K562 (cell line): ENCODE results near the gene AKAP12. TPM values are rescaled to one million over a fixed set of nuclear protein-coding genes. Genes with fewer than 3 reads are reported as not detected.
A peak's percentile ranks its signal among the peaks of the same experiment; 100 is the strongest.

Source experiments
- BRD9 ChIP-seq: fragments of 450-650 bp; IDR thresholded peaks from 2 replicates; pipeline ENCODE4 v1.6.1; 2018; ENCODE audit warnings: low read depth; ENCODE audit not compliant: partially characterized antibody
- CTBP1 ChIP-seq: fragments of 450-650 bp; IDR thresholded peaks from 2 replicates; pipeline ENCODE4 v1.6.1; 2016; ENCODE audit warnings: borderline replicate concordance
- DMBX1 ChIP-seq: fragments of 250-450 bp; sonication (Bioruptor Pico); IDR thresholded peaks from 2 replicates; pipeline ENCODE4 v1.8.0; 2022; ENCODE audit warnings: inconsistent platforms, mild to moderate bottlenecking, moderate library complexity, borderline replicate concordance
- EHMT2 ChIP-seq: fragments of 450-650 bp; IDR thresholded peaks from 2 replicates; pipeline ENCODE4 v1.6.1; 2018; ENCODE audit warnings: antibody characterized with exemption
- FOXA3 ChIP-seq, 2 experiments: fragments of 450-650 bp in 1 of 2; sonication (generic) in 1 of 2; formaldehyde crosslinking; IDR thresholded peaks in 1 of 2; conservative IDR thresholded peaks in 1 of 2; 2 replicates each; pipeline versions ENCODE4 v1.4.0 to v1.8.0; 2020 to 2022; ENCODE audit warnings: mild to moderate bottlenecking in 2 of 2, missing genetic modification reagents in 1 of 2
- GABPA ChIP-seq: fragments of 200-800 bp; sonication (Bioruptor generic); conservative IDR thresholded peaks from 2 replicates; pipeline ENCODE4 v1.6.1; 2016; ENCODE audit warnings: low read depth, missing genetic modification characterization, missing compliant biosample characterization
- NCOR1 ChIP-seq: fragments of 450-650 bp; IDR thresholded peaks from 2 replicates; pipeline ENCODE4 v1.6.1; 2016; ENCODE audit warnings: mild to moderate bottlenecking, moderate library complexity
- NR2C2 ChIP-seq, 2 experiments: fragments of 200-800 bp in 1 of 2; sonication (Bioruptor generic) in 1 of 2; sonication (generic) in 1 of 2; formaldehyde crosslinking in 1 of 2; IDR thresholded peaks; 2 replicates each; pipeline versions ENCODE4 v1.6.1 to v1.8.0; 2016 to 2022; ENCODE audit warnings: mild to moderate bottlenecking in 1 of 2, missing compliant biosample characterization in 1 of 2, missing genetic modification characterization in 1 of 2, missing genetic modification reagents in 1 of 2
- POLR2H ChIP-seq: IDR thresholded peaks from 2 replicates; pipeline ENCODE4 v1.6.1; 2016; ENCODE audit warnings: missing genetic modification characterization, low read depth, mild to moderate bottlenecking, control low read depth, missing compliant biosample characterization, moderate library complexity
- SRSF9 ChIP-seq: fragments of 200-400 bp; formaldehyde crosslinking; IDR thresholded peaks from 2 replicates; pipeline ENCODE4 v1.6.1; 2017; ENCODE audit warnings: low read depth, low read length, borderline replicate concordance
- TEAD4 ChIP-seq, 2 experiments: sonication (generic) in 1 of 2; formaldehyde crosslinking in 1 of 2; IDR thresholded peaks; 2 replicates each; pipeline versions ENCODE4 v1.6.1 to v1.8.0; 2012 to 2022; ENCODE audit warnings: borderline replicate concordance in 1 of 2, inconsistent platforms in 1 of 2, low read length in 1 of 2, mild to moderate bottlenecking in 1 of 2, missing genetic modification reagents in 1 of 2
- ZBTB11 ChIP-seq, 3 experiments: fragments of 200-800 bp in 1 of 3; fragments of 250-450 bp in 1 of 3; fragments of 450-650 bp in 1 of 3; sonication (Bioruptor Pico) in 1 of 3; sonication (Bioruptor generic) in 1 of 3; formaldehyde crosslinking in 1 of 3; IDR thresholded peaks; 2 replicates each; pipeline versions ENCODE4 v1.6.1 to v1.8.0; 2016 to 2022; ENCODE audit warnings: mild to moderate bottlenecking in 2 of 3, missing genetic modification characterization in 2 of 3, missing compliant biosample characterization in 1 of 3, moderate library complexity in 1 of 3
- ZFP36 ChIP-seq: fragments of 150-350 bp; IDR thresholded peaks from 2 replicates; pipeline ENCODE4 v1.6.1; 2018; ENCODE audit warnings: low read length, low read depth; ENCODE audit not compliant: partially characterized antibody
- ZFX ChIP-seq: sonication (generic); formaldehyde crosslinking; IDR thresholded peaks from 2 replicates; pipeline ENCODE4 v1.8.0; 2022; ENCODE audit warnings: mild to moderate bottlenecking, missing genetic modification reagents, moderate library complexity
- ZNF197 ChIP-seq: fragments of 200-800 bp; sonication (Bioruptor generic); IDR thresholded peaks from 2 replicates; pipeline ENCODE4 v1.6.1; 2016; ENCODE audit warnings: low read depth, missing genetic modification characterization, missing compliant biosample characterization
- ZNF384 ChIP-seq: IDR thresholded peaks from 2 replicates; pipeline ENCODE4 v1.6.1; 2012; ENCODE audit warnings: low read depth, low read length, improper control_type of control experiment
- ZNF584 ChIP-seq: fragments of 200-800 bp; sonication (Bioruptor generic); IDR thresholded peaks from 2 replicates; pipeline ENCODE4 v1.6.1; 2016; ENCODE audit warnings: low read depth, mild to moderate bottlenecking, missing genetic modification characterization, missing compliant biosample characterization
- polyA plus RNA-seq, 8 experiments: library from polyadenylated mRNA; depleted of rRNA in 4 of 8; stranded (reverse) in 5 of 8; unstranded in 3 of 8; fragments of >200 nt; fragmentation: Nextera tagmentation in 2 of 8; fragmentation: Illumina TruSeq in 1 of 8; extraction: Ambion mirVana in 2 of 8; extraction: Trizol in 1 of 8; gene quantifications; 2 replicates each; pipeline versions ENCODE4 v1.2.1 to v1.2.3, GENCODE V29; 2011 to 2014; ENCODE audit warnings: inconsistent platforms in 1 of 8, missing spikeins in 1 of 8
- total RNA-seq, 7 experiments: library from RNA; depleted of rRNA in 6 of 7; stranded (reverse); fragments of >200 nt in 6 of 7; fragmentation: Illumina TruSeq in 2 of 7; extraction: Trizol in 2 of 7; gene quantifications; 2 replicates each; pipeline versions ENCODE4 v1.2.1 to v1.2.3, GENCODE V29; 2011 to 2021; ENCODE audit warnings: low replicate concordance in 1 of 7
- TF ChIP-seq, protein P1 (sequence below): sonication (generic); formaldehyde crosslinking; IDR thresholded peaks from 2 replicates; pipeline ENCODE4 v1.8.0; 2022; ENCODE audit warnings: missing genetic modification reagents, mild to moderate bottlenecking, moderate library complexity, borderline replicate concordance

Gene AKAP12
- total and polyA plus RNA-seq, 9 of the 15 experiments (the other 6 are each of a cell fraction or from before 2014, with no cell fraction given) = 0.08 to 2.0 (median 0.62) TPM

DNA sequence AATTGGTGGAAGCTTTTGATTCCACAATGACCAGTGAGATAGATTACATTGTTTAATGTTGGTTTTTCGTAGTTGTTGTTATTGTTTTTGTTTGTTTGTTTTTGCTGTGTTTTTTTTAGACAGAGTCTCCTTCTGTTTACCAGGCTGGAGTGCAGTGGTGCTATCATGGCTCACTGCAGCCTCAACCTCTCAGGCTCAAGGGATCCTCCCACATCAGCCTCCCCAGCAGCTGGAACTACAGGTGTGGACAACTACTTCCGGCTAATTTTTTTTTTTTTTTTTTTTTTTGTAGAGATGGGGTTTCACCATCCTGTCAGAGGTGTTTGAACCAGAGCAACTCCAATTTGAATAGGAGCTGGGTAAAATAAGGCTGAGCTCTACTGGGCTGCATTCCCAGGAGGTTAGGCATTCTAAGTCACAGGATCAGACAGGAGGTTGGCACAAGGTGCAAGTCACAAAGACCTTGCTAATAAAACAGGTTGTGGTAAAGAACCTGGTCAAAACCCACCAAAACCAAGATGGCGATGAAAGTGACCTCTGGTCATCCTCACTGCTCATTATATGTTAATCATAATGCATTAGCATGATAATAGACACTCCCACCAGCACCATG, 10.9 kb upstream of the AKAP12 start (continued):
- peak; percentile 65; the same call in 1 of the 2 replicates for TF ChIP-seq ZNF584
- TF ChIP-seq DMBX1 (CRISPR knock-in tag) = peak; percentile 74; the same call in 1 of the 2 replicates
- no peak for TF ChIP-seq FOXA3 (CRISPR knock-in tag; conservative IDR thresholded peaks at IDR 0.05 in 1 of 2, IDR thresholded peaks at IDR 0.05 in 1 of 2)
- TF ChIP-seq GABPA (tag) = peak; percentile 62
- TF ChIP-seq EHMT2 = peak; percentile 72; the same call in 1 of the 2 replicates
- peak; percentile 20 for TF ChIP-seq BRD9
- TF ChIP-seq, protein P1, sequence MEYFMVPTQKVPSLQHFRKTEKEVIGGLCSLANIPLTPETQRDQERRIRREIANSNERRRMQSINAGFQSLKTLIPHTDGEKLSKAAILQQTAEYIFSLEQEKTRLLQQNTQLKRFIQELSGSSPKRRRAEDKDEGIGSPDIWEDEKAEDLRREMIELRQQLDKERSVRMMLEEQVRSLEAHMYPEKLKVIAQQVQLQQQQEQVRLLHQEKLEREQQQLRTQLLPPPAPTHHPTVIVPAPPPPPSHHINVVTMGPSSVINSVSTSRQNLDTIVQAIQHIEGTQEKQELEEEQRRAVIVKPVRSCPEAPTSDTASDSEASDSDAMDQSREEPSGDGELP (CRISPR knock-in tag) = no peak
- no peak for TF ChIP-seq CTBP1
- TF ChIP-seq ZNF197 (CRISPR knock-in tag) = peak; percentile 93; the same call in 1 of the 2 replicates
- TF ChIP-seq NCOR1 = no peak
- TF ChIP-seq TEAD4 (IDR thresholded peaks at IDR 0.05; ENCODE audit: low read length) = no peak
- no peak for TF ChIP-seq TEAD4 (CRISPR knock-in tag; IDR thresholded peaks at IDR 0.05; ENCODE audit: borderline replicate concordance)
- TF ChIP-seq ZNF384 = 0 out of 2 replicates have a peak, but pooled peaks have one; percentile 43
- no peak for TF ChIP-seq SRSF9
- no peak for TF ChIP-seq ZFX (CRISPR knock-in tag)
- TF ChIP-seq POLR2H = peak; percentile 50
- TF ChIP-seq ZFP36 = no peak
- TF ChIP-seq ZBTB11 (CRISPR knock-in tag; IDR thresholded peaks at IDR 0.05) = peak in 1 of 3 experiments; percentile 72; a peak in 2 of 6 replicates
- TF ChIP-seq NR2C2 (CRISPR knock-in tag; IDR thresholded peaks at IDR 0.05) = no peak
- TF ChIP-seq NR2C2 (tag; IDR thresholded peaks at IDR 0.05) = peak; percentile 85
